GM19467 (cell line): Measurements from ENCODE around the gene OSBPL5.
"Not testable (repeated sequence)": the region's sequence is repeated elsewhere in the genome, so short reads cannot be mapped to it uniquely, and the experiment has no call there.

Experiments
- ATAC-seq: cut with Tn5 transposase; IDR thresholded peaks from one replicate; pipeline ENCODE4 v1.9.1; 2021; ENCODE audit warnings: mild to moderate bottlenecking, moderate library complexity; ENCODE audit not compliant: unreplicated experiment

OSBPL5 gene

DNA sequence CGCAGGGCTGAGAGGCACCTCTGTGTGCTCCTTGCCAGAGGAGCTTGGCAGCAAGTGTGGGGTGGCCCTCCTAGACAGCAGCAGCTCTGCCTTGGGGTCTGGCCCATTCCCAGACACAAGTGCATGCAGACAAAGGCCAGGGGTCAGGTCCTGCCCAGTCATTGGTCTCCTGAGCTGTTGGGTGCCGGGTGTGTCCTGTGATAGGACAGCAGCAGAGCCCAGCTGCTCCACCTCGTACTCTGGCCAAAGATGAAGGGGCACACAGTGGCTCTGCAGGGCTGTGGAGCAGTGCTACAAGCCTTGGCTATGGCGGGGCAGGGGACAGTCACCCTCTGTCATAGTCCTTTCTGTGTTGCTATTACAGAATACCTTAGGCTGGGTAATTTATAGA, 17.3 kb upstream of the OSBPL5 start:
- no peak for ATAC-seq

DNA sequence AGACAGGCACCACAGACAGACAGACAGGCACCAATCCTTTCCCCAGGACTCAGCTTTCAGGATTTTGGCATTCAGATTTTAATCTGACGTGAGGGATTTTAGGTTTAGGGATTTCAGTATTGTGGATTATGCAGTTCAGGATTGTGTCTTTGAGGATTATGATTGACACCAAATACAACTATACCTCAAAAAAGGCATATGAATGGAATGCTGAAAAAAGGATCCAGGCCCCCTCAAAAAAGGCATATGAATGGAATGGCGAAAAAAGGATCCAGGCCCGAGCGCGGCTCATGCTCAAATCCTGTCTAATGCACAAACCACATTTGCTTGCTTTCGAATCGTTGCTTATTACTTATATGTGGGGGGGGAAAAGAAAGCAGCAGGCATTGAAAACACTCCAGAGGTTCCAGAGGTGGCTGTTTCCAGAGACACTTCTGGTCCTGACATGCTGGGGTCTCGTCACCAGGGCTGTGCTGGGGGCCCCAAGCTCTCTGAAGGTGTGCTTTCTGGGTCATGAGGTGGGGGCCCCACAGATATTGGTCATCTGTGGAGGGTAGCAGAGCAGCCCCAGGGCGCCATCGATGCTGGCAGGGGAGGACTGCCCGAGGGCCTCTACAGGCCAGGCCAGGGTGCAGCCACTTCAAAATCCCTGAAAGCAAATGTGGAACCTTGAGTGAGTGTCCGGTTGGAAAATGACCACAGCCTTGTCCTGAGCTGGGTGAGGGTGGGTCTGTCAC, 16.8 kb upstream of the OSBPL5 start:
- ATAC-seq: no peak

DNA sequence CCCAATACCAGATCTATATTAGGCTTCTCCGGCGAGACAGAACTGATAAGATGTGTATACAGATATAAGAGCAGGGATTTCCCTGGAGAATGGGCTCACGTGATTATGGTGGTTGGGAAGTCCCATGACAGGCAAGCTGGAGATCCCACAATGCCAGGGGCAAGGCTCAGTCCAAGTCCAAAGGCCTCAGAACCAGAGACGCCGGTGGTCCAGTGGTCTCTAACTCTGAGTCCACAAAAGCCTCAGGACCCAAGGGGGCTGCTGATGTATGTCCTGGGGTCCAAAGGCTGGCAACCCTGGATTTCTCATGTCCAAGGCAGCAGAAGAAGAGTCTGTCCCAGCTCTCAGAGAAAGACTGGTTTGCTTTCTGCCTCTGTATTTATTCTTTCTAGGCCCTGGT, 15.8 kb upstream of the OSBPL5 start:
- ATAC-seq: no peak

DNA sequence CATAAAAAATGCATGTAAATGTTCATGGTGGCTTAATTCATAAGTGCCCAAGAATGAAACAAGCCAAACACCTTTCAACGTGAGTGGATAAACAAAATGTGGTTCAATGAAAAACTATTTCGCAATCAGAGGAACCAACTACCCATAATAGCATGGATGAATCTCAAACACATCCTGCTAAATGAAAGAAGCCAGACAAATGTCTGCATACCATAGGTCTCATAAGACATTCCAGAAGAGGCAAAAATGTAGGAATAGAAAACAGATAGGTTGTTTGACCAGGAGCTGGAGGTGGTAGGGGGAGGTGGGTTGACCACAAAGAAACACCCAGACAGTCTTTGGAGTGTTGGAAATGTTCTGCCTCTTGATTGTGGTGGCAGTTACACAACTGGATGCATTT, 13.2 kb upstream of the OSBPL5 start:
- no peak for ATAC-seq

DNA sequence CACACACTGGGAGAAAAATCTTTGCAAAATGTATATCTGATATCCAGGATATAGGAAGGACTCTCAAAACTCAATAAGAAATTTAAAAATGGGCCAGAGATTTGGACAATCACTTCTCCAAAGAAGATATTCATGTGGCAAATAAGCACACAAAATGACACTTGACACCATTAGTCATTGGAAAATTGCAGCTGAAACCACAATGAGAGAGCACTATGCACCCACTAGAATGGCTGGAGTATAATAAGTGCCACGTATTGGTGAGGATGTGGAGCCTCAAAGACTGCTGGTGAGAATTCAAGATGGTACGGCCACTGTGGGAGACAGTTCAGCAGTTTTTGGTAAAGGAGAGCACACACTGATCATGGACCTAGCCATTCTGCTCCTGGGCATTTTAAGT, 12.8 kb upstream of the OSBPL5 start:
- no peak for ATAC-seq

DNA sequence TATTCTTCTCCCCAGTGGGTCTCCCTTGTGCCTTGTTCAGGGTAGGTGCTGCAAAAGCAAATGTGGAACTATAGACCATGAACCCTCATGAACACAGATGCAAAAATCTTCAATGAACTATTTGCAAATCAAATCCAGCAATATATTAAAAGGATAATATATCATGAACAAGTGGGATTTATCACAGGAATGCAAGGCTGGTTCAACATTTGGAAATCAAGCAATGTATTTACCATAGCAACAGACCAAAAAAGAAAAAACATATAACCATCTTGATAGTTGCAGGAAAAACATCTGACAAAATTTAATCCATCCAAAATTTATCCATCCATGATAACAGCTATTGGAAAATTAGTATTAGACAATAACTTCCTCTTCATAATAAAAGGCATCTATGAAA, 11.4 kb upstream of the OSBPL5 start:
- no peak for ATAC-seq

DNA sequence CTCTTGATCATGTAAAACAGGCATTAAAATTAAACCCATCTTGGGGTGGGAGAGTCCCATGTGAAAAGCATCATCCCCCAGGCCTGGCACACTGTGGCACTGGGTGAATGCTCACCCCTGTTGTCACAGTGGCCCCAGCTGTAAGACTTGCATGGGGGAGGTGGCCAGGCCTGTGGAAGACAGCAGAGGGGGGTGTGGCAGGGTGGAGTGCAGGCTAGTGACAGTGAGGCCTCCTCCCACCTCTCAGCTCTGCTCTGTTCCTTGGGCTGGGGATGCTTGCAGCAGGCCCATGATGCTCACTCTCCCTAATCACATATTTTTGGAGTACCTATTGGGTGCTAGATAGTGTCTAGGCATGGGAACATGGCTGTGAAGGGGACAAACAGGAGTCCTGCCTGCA, 10.1 kb upstream of the OSBPL5 start:
- no peak for ATAC-seq

DNA sequence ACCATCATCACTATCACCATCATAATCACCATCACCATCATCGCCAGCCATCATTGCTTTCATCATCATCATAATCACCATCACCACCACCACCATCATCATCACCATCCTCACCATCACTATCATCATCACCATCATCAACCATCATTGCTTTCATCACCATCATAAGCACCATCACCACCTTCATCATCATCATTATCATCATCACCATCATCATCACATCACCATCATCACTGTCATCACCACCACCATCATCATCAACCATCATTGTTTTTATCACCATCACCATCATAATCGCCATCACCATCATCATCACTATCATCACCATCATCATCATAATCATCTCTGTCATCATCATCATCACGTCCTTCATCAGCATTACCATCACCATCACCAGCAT, 9.3 kb upstream of the OSBPL5 start:
- no peak for ATAC-seq

DNA sequence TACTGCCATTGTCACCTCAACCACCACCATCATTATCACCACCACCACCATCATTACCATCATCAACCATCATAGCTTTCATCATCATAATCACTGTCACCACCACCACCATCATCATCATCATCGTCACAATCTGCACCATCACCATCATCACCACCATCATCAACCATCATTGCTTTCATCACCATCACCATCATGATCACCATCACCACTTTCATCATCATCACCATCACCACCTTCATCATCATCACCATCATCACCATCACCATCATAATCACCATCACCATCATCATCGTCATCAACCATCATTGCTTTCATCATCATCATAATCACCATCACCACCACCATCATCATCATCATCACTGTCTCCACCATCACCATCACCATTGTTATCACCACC, 8.7 kb upstream of the OSBPL5 start:
- no peak for ATAC-seq

DNA sequence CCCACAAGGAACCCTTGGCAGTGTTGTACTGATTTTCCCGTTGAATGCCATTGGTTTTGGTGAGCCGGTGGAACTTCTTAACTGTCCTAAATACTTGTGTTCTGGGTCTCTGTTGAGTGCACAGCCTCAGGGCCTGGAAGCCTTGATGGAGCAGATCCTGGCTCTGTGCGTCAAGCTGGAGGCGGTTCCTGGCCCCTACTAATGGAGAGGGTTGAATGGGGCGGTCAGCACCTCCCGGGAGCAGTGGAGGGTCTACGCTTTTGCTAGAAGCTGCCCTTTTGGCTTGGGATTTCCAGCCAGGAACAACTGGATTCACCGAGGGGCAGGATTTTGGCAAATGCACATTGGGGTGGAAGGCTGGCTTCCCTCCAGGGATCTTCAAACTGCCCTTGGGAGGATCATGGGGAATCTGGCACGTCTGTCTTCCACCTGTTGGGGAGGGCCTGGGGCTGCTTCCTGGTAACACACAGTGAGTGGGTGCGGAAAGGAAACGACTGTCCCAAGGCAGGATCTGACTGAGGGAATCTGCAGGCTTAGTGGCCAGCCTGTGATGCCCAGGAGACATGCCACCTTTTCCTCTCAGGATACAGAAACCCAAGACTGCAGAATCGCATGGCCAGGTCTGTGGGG, 6.9 kb upstream of the OSBPL5 start:
- no peak for ATAC-seq

DNA sequence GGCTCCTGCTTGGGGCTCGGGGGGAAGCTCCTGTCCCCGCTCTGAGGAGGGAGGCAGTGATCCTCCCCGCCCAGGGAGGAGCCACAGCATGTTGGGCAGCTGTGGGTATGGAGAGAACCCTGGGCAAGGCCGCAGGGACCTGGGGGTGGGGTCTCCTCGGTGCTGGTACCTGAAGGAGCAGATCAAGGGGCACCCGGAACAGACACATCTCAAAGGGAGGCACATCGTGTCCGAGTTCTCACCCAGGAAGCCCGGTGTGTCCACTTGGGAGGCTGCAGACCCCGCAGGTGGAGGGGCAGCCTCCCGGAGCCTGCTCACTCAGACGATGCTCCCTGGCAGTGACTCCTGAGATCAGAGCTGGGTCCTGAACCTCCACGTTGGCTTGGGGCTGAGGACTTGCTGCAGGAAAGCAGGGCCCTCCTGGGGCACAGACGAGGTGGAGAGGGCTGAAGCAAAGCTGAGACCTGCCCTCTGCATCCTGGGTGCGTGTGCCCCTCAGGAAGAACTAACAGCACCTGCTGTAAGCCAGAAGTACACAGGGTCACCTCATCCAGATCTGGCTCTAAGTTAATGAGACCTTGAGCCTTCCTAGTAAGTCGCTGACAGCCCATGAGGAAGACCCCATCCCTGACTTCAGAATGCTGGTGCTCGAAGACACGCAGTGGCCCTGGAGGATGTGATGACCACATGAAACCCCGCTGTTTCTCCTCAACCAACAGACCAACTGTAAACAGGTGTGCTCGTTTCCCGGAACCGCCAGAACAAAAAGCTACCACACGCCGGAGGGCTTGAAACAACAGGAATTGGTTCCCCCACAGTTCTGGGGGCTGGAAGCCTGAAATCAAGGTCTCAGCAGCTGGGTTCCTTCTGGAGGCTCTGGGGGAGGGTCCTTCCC, 5.9 kb upstream of the OSBPL5 start:
- no peak for ATAC-seq

DNA sequence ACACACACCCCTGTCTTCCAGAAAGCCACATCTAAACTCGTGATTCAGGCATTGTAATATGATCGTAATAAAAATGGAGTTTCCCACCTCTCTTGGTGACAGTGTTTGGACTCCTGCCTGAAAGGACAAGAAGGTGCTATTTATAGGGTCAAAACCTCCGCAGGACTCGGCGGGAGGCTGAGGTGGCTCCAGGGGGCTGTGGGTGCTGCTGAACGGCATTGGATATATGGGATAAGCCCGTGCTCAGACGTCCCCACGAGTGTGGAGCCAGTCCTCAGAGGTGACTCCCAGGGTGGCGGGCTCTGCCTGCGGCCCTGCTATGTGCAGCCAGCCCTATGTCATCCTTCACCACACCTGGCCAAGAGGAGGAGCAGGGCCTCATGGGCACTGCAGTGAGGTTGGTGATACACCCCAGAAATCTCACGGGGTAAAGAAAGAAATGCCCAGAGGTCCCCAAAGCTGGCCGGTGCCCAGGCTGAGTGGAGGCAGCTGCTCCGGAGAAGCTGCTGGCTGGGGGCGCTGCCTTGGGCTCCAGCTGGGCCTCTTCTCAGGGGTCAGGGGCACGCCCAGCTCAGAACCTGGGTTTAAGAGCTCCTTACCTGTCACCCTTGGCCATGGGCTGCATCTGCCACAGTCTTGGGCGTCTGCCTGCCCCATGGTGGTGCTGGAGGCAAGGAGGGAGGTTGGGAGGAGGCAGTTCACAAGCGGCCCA, 5.1 kb upstream of the OSBPL5 start:
- ATAC-seq: no peak

DNA sequence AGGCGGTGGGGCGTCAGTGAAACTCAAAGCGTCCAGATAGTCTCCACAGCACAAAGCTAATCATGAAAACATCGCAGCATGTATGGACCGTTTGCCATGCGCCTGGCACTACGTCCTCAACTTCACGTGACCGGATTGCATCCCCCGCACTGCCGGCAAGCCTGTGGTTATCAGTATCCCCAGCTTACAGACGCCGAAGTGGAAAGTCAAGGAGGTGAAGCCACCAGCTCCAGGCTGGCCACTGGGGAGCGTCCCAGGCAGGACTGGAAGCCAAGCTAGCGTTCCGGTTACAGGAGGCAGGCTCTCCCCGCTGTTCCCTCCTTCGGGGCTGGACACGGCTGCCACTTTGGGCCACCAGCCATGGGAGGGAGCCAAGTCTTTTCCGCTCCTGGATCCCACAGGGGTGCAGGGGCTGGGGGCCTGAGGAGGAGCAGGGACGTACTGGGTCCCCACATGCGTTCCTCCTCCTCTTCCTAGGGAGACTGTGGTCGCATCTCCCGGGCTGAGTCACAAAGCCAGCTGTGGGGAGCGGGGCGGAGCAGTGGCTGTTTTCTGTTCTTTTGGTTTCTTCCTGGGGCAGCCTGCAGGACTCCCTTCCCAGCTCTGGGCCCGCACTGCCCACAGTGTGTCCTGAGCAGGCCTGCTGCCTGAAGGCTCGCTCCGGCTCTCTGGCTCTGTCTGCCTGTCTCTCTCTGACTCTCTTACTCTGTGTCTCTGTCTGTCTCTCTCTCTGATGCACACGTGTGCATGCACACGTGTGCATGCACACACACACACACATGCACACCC, 4.3 kb upstream of the OSBPL5 start:
- no peak for ATAC-seq

DNA sequence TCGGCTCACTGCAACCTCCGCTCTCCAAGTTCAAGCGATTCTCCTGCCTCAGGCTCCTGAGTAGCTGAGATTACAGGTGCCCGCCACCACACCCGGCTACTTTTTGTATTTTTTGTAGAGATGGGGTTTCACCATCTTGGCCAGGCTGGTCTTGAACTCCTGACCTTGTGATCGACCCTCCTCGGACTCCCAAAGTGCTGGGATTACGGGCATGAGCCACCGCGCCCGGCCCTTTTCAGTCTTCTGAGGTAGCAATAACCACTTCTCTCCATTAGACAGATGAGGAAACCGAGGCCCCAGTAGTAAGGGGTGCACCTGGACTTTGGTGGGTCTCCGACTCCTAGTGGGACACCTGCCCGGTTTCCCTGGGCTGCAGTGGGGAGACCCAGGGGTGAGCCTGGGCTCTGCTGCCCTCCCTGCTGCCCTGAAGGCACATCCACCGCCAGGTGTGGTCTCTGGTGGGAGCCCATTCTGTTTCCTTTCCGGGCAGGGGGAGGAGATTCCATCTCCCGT, 3.7 kb upstream of the OSBPL5 start:
- ATAC-seq: not testable (repeated sequence)

DNA sequence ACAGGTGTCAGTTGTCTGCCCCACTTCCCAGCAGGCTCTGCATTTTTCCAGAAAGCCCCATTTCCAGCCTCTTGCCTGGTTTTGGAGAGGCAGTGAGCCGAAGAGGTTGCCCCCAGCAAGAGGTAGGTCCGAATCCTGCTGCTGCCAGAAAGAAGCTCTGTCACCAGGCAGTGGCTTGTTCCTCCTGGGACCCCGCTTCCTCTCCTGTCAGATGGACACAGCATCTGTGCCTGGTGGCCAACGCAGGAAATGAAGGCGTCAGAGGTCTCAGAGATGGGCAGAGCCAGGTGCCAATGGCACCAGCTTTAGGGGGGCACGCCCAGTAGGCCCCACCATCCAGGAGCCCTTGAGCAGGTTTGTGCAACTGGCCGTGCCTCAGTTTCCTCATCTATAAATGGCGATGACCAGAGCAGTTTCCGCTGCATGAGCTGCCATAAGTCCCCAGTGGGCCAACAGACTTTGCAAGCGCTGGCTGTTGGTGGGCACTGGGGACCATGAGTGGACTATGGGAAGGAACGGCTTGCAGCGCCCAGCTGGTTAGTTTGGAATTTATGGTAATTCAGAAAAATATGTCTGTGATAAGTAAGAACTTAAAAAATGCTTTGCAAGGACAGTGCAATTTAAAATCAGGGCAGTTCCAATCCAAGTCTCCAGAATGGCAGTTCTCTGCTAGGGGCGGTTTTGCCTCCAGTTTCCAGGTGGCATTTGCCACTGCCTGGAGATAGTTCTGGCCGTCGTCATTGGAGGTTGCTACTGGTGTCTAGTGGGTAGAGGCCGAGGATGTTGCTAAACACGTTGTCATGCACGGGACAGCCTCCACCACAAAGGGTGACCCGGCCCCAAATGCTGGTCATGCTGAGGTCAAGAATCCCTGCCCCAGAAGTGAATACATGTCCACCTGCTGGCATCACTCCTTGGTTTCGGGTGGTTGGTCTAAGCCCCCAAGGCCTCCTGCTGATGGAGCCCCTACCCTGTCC, 2.3 kb upstream of the OSBPL5 start:
- ATAC-seq: no peak

DNA sequence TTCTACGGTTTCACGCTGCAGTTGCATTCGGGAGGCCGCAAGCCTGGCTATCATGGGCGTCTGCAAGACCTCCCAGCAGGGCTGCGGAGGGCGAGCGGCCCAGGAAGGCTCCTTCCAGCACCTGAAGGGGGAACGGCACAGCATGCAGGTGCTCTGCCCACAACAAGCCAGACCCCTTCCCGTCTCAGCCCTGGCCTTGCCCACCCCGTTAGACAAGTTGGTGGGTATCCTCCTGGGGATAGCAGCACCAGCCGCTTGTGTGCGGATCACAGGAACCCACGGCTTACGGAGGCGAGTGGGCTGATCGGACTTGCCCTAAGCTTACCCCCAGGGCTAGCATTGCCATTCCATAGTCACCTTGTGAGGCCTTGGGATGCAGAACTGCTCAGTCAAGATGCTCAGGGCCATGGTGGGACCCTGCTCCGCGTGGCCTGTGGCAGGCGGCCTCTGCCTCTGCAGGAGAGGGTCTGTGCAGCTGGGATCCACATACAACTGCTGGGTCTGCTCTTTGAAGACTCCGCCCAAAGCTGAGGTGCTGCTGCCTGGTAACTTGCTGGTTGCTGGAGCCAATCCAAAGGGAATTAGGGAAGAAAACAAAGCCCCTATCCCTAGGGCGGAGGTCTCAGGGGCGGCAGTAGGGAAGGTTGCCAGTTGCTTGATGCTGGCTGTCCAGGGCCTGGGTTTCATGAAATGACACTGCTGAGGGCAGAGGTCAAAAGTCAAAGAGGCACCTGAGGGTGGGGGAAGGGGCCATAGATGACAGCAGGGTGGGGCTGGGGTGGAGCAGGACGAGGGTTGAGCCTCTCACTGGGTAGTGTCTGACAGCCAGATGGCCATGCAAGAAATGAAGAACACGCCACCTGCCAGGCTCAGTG, 1.4 kb upstream of the OSBPL5 start:
- ATAC-seq: no peak

DNA sequence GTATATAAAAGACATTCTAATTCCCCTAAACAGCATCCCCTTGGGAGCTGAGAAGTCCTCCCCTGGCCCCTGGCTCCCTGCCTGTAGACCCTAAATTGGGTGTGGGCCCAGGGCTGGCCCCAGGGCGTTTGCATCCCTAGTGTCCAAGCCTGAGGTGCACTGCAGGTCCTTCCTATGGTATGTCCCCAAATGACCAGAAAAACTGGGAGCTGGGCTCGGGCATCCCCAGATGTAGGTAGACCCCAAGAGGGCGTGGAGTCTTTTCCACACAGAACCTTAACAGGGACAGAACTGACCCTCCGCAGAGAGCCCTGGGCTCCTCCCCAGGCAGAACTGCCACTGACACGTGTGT, 782 bp upstream of the OSBPL5 start:
- no peak for ATAC-seq

DNA sequence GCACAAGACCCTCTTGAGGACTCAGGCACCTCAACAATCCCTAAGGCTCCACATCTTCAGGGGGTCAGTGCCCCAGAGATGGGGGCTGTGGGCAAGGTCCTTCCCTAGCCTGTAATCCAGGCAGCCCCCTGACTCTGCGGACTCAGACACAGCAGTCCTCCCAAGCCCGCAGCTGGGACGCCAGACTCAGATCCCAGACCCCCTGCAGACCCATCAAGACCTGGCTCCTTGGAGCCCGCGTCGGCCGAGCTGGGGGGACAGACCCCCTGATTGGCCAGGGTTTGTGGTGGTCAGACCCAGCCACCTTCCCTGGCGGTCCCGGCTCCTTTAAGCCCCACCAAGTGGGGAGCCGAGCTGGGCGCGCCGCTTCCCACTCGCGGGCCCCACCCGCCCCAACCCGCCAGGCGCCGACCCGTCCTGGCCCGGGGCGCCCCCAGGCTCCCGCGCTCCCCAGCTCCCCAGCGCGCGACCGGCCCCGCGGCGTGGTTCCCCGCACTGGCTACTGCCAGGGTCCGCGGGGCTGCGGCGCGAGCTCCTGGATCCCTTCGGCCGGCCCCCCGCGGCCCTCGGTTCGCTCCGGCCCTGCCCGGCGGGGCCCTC, 458 bp downstream of the OSBPL5 start:
- ATAC-seq: no peak
